ENCODE data around the gene SNX30. TPM values are rescaled to one million over a fixed set of nuclear protein-coding genes. Genes with fewer than 3 reads are reported as not detected.

Gene SNX30
- polyA plus RNA-seq, 1 of the 3 experiments (the other 2 are of a cell fraction): 2.7 TPM

DNA sequence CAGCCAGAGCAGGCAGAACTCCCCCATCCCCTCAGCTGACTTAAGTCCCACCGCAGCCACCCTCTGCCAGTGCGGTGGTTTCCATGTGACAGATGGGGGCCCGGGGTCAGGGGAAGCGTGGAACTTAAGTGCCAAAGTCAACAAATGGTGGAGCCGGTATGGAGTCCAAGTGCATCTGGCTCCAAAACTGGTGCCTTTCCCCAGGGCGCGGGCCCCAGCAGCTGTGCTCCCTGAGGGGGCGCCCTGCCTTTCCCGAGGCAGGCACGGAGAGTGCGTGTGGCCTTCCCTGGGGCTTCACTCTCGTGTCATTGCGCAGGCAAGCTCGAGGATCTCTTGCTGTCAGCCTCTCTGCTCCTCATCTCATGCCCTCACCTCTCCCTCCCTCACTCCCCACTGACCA is 106.3 kb downstream of the SNX30 start:
- no peak overlapping the region for H3K4me2 ChIP-seq
- no peaks in the 10 kb centered on the region for H3K9me3 ChIP-seq
- TF ChIP-seq CHD2 (IDR thresholded peaks at IDR 0.05; ENCODE audit: low read length, partially characterized antibody) (no peak), MEF2A (IDR thresholded peaks at IDR 0.05; ENCODE audit: borderline replicate concordance, low read depth) (no peak), GABPA (IDR thresholded peaks at IDR 0.05; ENCODE audit: low read depth) (no peak), ZBTB33 (IDR thresholded peaks at IDR 0.05; ENCODE audit: borderline replicate concordance, low read depth) (no peak), CTCF (IDR thresholded peaks at IDR 0.05) (no peak), SIN3A (IDR thresholded peaks at IDR 0.05; ENCODE audit: borderline replicate concordance, low read depth, low read length) (no peak)
- TF ChIP-seq, protein P1, sequence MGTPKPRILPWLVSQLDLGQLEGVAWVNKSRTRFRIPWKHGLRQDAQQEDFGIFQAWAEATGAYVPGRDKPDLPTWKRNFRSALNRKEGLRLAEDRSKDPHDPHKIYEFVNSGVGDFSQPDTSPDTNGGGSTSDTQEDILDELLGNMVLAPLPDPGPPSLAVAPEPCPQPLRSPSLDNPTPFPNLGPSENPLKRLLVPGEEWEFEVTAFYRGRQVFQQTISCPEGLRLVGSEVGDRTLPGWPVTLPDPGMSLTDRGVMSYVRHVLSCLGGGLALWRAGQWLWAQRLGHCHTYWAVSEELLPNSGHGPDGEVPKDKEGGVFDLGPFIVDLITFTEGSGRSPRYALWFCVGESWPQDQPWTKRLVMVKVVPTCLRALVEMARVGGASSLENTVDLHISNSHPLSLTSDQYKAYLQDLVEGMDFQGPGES (IDR thresholded peaks at IDR 0.05; ENCODE audit: low read depth, low read length): no peak
- TF ChIP-seq, protein P2, sequence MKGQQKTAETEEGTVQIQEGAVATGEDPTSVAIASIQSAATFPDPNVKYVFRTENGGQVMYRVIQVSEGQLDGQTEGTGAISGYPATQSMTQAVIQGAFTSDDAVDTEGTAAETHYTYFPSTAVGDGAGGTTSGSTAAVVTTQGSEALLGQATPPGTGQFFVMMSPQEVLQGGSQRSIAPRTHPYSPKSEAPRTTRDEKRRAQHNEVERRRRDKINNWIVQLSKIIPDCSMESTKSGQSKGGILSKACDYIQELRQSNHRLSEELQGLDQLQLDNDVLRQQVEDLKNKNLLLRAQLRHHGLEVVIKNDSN (IDR thresholded peaks at IDR 0.05; ENCODE audit: borderline replicate concordance, low read depth): no peak
- 88% methylated on average over 11 of the region's 14 CpGs for whole genome bisulfite sequencing (ENCODE audit: low lambda C conversion rate)
- H3F3A ChIP-seq (replicated peaks; ENCODE audit: insufficient read depth): no peaks in the 10 kb centered on the region
- CTCF ChIA-PET: interaction anchor here (0.6 to 3.0 kb wide), 3 partner anchors 12 to 256 kb away, joined by 3 to 14 read pairs (median 3); no protein-coding TSS in a partner anchor
- peak; percentile 23 for DNase-seq
- H3K27ac ChIP-seq (ENCODE audit: low read depth in 2 of 2, low read length in 1 of 2): no peak overlapping the region
- H3K27me3 ChIP-seq (ENCODE audit: insufficient read depth): no peaks in the 10 kb centered on the region
- no peaks in the 10 kb centered on the region for H4K20me1 ChIP-seq (ENCODE audit: insufficient read depth)
- H3K4me3 ChIP-seq (ENCODE audit: low read depth in 2 of 2, low read length in 1 of 2): no peak overlapping the region
- H3K36me3 ChIP-seq (replicated peaks in 1 of 2; ENCODE audit: control insufficient read depth in 1 of 2, insufficient read depth in 2 of 2, low read length in 1 of 2): peaks cover 0 to 5% of the 10 kb centered on the region in 2 experiments
- H3K9ac ChIP-seq: no peak overlapping the region
- H3K4me1 ChIP-seq (ENCODE audit: control insufficient read depth in 1 of 2, insufficient read depth in 2 of 2, low read depth in 1 of 2, low read length in 1 of 2): no peaks in the 10 kb centered on the region; a peak in 1 of 4 replicates
- POLR2A ChIA-PET: no interaction called here
- no peak overlapping the region for H2AFZ ChIP-seq (ENCODE audit: low read depth)
- no peaks in the 10 kb centered on the region for H3K9me2 ChIP-seq
- no peaks in the 10 kb centered on the region for H3K79me2 ChIP-seq (ENCODE audit: insufficient read depth)

DNA sequence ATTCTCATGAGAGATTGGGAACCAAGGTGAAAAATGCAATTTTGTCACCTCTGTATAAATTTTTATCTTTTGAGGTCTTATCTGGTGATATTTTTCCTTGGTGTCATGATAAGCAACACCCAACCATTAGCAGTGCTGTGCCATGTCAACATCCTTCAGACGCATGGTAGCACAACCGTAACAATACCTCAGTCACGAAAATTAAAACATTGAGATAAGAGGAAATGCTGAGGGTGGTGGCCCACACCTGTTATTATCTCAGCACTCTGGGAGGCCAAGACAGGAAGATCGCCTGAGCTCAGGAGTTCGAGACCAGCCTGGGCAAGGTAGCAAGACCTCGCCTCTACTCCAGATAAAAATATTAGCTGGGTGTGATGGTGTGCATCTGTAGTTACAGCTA is 107.4 kb downstream of the SNX30 start:
- no peaks in the 10 kb centered on the region for H3K79me2 ChIP-seq (ENCODE audit: insufficient read depth)
- no peaks in the 10 kb centered on the region; a peak in 1 of 4 replicates for H3K4me1 ChIP-seq (ENCODE audit: control insufficient read depth in 1 of 2, insufficient read depth in 2 of 2, low read depth in 1 of 2, low read length in 1 of 2)
- no peaks in the 10 kb centered on the region for H3K27me3 ChIP-seq (ENCODE audit: insufficient read depth)
- no peak for DNase-seq
- POLR2A ChIA-PET: no interaction called here
- no peak overlapping the region for H3K4me3 ChIP-seq (ENCODE audit: low read depth in 2 of 2, low read length in 1 of 2)
- H3F3A ChIP-seq (replicated peaks; ENCODE audit: insufficient read depth): no peaks in the 10 kb centered on the region
- H3K36me3 ChIP-seq (replicated peaks in 1 of 2; ENCODE audit: control insufficient read depth in 1 of 2, insufficient read depth in 2 of 2, low read length in 1 of 2): peaks cover 0 to 5% of the 10 kb centered on the region in 2 experiments
- H3K4me2 ChIP-seq: no peak overlapping the region
- CTCF ChIA-PET: interaction anchor here (1.0 to 3.0 kb wide), 3 partner anchors 13 to 63 kb away, joined by 3 to 14 read pairs (median 3); no protein-coding TSS in a partner anchor
- no peak overlapping the region for H2AFZ ChIP-seq (ENCODE audit: low read depth)
- no peaks in the 10 kb centered on the region for H3K9me2 ChIP-seq
- WGBS (ENCODE audit: low lambda C conversion rate): 95% methylated on average over 6 of the region's 6 CpGs
- no peaks in the 10 kb centered on the region for H4K20me1 ChIP-seq (ENCODE audit: insufficient read depth)
- no peaks in the 10 kb centered on the region for H3K9me3 ChIP-seq
- no peak overlapping the region for H3K9ac ChIP-seq
- TF ChIP-seq TCF12 (IDR thresholded peaks at IDR 0.05): no peak
- TF ChIP-seq CHD2 (IDR thresholded peaks at IDR 0.05; ENCODE audit: low read length, partially characterized antibody): no peak
- no peak for TF ChIP-seq RAD21 (IDR thresholded peaks at IDR 0.05; ENCODE audit: low read length)
- TF ChIP-seq RXRA (IDR thresholded peaks at IDR 0.05; ENCODE audit: borderline replicate concordance, low read depth): no peak
- no peak for TF ChIP-seq TEAD4 (IDR thresholded peaks at IDR 0.05; ENCODE audit: borderline replicate concordance, insufficient read depth)
- TF ChIP-seq FOXM1 (IDR thresholded peaks at IDR 0.05; ENCODE audit: low read depth): no peak
- H3K27ac ChIP-seq (ENCODE audit: low read depth in 2 of 2, low read length in 1 of 2): no peak overlapping the region

Measured in SK-N-SH (cell line).